ENCODE results near the gene CERK. TPM values are rescaled to one million over a fixed set of nuclear protein-coding genes. Genes with fewer than 3 reads are reported as not detected.

CERK gene
- polyA plus RNA-seq, 1 of the 3 experiments (the other 2 are of a cell fraction): 32.6 TPM

DNA sequence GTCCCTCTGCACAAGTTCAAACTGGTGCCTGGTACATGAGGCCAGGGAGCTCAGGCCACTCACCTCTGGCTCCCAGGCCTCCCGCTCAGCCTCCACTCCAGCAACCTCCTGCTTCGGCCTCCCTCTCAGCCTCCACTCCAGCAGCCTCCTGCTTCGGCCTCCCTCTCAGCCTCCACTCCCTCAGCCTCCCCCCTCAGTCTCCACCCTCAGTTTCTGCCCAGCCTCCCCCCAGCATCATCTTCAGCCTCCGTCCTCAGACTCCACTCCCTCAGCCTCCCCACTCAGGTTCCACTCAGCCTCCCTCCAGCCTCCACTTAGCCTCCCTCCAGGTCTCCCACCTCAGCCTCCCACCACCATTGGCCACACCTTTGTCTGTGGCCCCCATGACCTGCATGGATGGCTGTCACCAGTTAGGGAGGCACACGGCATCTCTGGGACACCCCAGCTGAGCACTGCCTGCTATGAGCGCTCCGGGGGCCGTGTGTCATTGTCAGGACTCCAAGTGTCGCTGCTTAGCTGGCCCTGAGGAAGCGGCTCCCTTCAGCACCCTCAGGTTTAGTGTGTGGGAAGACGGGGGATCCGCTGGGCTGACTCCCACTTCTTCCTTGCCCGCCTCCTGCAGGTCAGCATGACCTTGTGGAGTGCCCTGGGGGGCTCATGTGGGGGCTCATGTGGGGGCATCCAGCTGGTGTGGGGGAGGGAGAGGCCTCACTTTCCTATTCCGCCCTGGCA is 78.8 kb downstream of the CERK start (continued):
- TF ChIP-seq, protein P1, sequence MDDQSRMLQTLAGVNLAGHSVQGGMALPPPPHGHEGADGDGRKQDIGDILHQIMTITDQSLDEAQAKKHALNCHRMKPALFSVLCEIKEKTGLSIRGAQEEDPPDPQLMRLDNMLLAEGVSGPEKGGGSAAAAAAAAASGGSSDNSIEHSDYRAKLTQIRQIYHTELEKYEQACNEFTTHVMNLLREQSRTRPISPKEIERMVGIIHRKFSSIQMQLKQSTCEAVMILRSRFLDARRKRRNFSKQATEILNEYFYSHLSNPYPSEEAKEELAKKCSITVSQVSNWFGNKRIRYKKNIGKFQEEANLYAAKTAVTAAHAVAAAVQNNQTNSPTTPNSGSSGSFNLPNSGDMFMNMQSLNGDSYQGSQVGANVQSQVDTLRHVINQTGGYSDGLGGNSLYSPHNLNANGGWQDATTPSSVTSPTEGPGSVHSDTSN (IDR thresholded peaks at IDR 0.05): no peak
- TF ChIP-seq RCOR1 (IDR thresholded peaks at IDR 0.05; ENCODE audit: low read length): no peak
- TF ChIP-seq JUND (IDR thresholded peaks at IDR 0.05): no peak
- no peak for TF ChIP-seq EZH2phosphoT487 (IDR thresholded peaks at IDR 0.05; ENCODE audit: borderline replicate concordance, low read depth)
- TF ChIP-seq RFX5 (IDR thresholded peaks at IDR 0.05; ENCODE audit: low read length): no peak

DNA sequence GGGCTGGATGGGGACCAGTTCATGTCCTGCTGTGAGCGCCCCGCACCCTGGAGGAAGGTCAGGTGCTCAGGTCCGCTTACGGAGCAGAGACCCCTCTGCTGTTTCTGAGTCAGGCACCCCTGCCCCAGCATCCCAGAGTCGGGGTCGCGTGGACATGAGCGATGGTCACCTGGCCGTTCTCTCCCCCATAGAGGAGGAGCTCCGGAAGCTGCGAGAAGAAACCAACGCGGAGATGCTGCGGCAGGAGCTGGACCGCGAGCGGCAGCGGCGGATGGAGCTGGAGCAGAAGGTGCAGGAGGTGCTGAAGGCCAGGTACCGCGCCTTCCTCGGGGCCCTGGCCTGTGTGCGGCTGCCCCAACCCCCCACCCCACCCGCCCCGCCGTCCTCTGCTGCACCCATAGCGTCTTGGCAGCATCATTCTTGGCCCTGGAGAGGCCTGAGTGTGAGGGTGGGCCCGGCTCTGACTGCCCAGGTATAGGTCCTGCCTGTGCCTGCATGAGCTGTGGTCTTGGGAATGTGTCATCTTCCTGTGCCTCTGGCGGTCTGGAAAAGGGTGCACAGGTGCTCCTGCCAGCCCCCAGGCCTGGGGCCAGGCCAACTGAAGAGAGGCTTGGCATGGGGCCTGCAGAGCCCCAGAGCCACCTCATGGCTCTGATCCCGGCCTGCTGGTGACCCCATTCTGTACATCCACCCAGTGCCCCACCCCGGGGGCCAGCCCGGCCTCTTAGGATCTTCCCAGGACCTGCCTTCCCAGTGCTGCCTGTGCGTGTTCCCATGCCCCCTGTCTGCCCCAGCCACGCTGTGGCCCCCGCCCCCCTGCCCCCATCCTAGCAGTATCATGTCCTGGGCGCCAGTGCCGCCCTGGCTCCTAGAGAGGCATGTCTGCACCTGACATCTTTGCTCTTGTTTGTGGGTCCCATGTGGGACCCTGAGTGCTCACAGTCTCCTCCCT is 79.8 kb downstream of the CERK start:
- no peaks in the 10 kb centered on the region for H3K9me2 ChIP-seq
- WGBS (ENCODE audit: low lambda C conversion rate): 96% methylated on average over 23 of the region's 37 CpGs
- TF ChIP-seq TAF1 (IDR thresholded peaks at IDR 0.05; ENCODE audit: borderline replicate concordance, low read depth, low read length) (no peak), JUND (IDR thresholded peaks at IDR 0.05) (no peak)
- H3K27ac ChIP-seq (ENCODE audit: low read depth in 2 of 2, low read length in 1 of 2): no peak overlapping the region
- H3K27me3 ChIP-seq (ENCODE audit: insufficient read depth): no peaks in the 10 kb centered on the region
- CTCF ChIA-PET: interaction anchor here (1.1 to 4.2 kb wide), 3 partner anchors 14 to 95 kb away, joined by 3 to 20 read pairs (median 3); no protein-coding TSS in a partner anchor
- H3K9me3 ChIP-seq: no peaks in the 10 kb centered on the region
- no peaks in the 10 kb centered on the region for H3K79me2 ChIP-seq (ENCODE audit: insufficient read depth)
- H2AFZ ChIP-seq (ENCODE audit: low read depth): no peak overlapping the region
- no peak for DNase-seq
- no peak overlapping the region for H3K4me3 ChIP-seq (ENCODE audit: low read depth in 2 of 2, low read length in 1 of 2)
- no peak overlapping the region for H3K4me2 ChIP-seq
- peaks cover 0 to 47% of the 10 kb centered on the region in 2 experiments; a peak in 2 of 4 replicates for H3K4me1 ChIP-seq (ENCODE audit: control insufficient read depth in 1 of 2, insufficient read depth in 2 of 2, low read depth in 1 of 2, low read length in 1 of 2)
- no peaks in the 10 kb centered on the region for H3K36me3 ChIP-seq (replicated peaks in 1 of 2; ENCODE audit: control insufficient read depth in 1 of 2, insufficient read depth in 2 of 2, low read length in 1 of 2)
- POLR2A ChIA-PET: no interaction called here
- H3K9ac ChIP-seq: no peak overlapping the region
- H3F3A ChIP-seq (replicated peaks; ENCODE audit: insufficient read depth): no peaks in the 10 kb centered on the region
- peaks cover 5% of the 10 kb centered on the region; the same call in 1 of the 2 replicates for H4K20me1 ChIP-seq (ENCODE audit: insufficient read depth)

DNA sequence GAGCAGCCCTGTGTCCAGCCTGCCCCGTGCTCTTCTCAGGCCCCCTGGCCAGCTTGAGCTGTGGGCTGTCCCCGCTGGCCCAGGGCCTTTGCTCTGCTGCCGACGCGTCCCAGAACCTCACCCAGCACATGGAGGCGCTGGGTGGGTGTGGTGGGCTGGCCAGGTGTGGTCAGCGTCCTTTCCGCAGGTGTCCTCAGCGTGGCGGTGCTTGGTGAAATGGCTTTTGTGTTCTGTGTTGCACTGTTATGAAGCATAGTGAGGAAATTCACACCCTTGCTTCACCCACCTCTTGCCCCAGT is 80.4 kb downstream of the CERK start:
- Histone ChIP-seq H4K20me1 (ENCODE audit: insufficient read depth) (peaks cover 8% of the 10 kb centered on the region; the same call in 1 of the 2 replicates), H2AFZ (ENCODE audit: low read depth) (no peak overlapping the region), H3K27me3 (ENCODE audit: insufficient read depth) (no peaks in the 10 kb centered on the region), H3K9ac (no peak overlapping the region), H3K36me3 (replicated peaks in 1 of 2; ENCODE audit: control insufficient read depth in 1 of 2, insufficient read depth in 2 of 2, low read length in 1 of 2) (no peaks in the 10 kb centered on the region), H3F3A (replicated peaks; ENCODE audit: insufficient read depth) (no peaks in the 10 kb centered on the region), H3K4me3 (ENCODE audit: low read depth in 2 of 2, low read length in 1 of 2) (no peak overlapping the region), H3K27ac (ENCODE audit: low read depth in 2 of 2, low read length in 1 of 2) (no peak overlapping the region), H3K79me2 (ENCODE audit: insufficient read depth) (no peaks in the 10 kb centered on the region), H3K9me2 (no peaks in the 10 kb centered on the region), H3K9me3 (no peaks in the 10 kb centered on the region), H3K4me2 (no peak overlapping the region), H3K4me1 (ENCODE audit: control insufficient read depth in 1 of 2, insufficient read depth in 2 of 2, low read depth in 1 of 2, low read length in 1 of 2) (peaks cover 0 to 40% of the 10 kb centered on the region in 2 experiments; a peak in 2 of 4 replicates)
- WGBS (ENCODE audit: low lambda C conversion rate): 100% methylated on average over 8 of the region's 10 CpGs
- POLR2A ChIA-PET: no interaction called here
- DNase-seq: no peak
- CTCF ChIA-PET: interaction anchor here (4.2 kb wide), 1 partner anchor 94 kb away, joined by 20 read pairs; no protein-coding TSS in a partner anchor
- TF ChIP-seq CHD2 (IDR thresholded peaks at IDR 0.05; ENCODE audit: low read length, partially characterized antibody) (no peak), SMC3 (IDR thresholded peaks at IDR 0.05; ENCODE audit: low read depth, low read length) (no peak), CTCF (IDR thresholded peaks at IDR 0.05) (no peak), FOXJ3 (CRISPR knock-in tag; IDR thresholded peaks at IDR 0.05) (no peak), MXI1 (IDR thresholded peaks at IDR 0.05; ENCODE audit: low read depth, low read length) (no peak), FOSL2 (IDR thresholded peaks at IDR 0.05; ENCODE audit: borderline replicate concordance, low read depth) (no peak), RXRA (IDR thresholded peaks at IDR 0.05; ENCODE audit: borderline replicate concordance, low read depth) (no peak), TCF12 (IDR thresholded peaks at IDR 0.05) (no peak), RFX5 (IDR thresholded peaks at IDR 0.05; ENCODE audit: low read length) (no peak)
- TF ChIP-seq, protein P2, sequence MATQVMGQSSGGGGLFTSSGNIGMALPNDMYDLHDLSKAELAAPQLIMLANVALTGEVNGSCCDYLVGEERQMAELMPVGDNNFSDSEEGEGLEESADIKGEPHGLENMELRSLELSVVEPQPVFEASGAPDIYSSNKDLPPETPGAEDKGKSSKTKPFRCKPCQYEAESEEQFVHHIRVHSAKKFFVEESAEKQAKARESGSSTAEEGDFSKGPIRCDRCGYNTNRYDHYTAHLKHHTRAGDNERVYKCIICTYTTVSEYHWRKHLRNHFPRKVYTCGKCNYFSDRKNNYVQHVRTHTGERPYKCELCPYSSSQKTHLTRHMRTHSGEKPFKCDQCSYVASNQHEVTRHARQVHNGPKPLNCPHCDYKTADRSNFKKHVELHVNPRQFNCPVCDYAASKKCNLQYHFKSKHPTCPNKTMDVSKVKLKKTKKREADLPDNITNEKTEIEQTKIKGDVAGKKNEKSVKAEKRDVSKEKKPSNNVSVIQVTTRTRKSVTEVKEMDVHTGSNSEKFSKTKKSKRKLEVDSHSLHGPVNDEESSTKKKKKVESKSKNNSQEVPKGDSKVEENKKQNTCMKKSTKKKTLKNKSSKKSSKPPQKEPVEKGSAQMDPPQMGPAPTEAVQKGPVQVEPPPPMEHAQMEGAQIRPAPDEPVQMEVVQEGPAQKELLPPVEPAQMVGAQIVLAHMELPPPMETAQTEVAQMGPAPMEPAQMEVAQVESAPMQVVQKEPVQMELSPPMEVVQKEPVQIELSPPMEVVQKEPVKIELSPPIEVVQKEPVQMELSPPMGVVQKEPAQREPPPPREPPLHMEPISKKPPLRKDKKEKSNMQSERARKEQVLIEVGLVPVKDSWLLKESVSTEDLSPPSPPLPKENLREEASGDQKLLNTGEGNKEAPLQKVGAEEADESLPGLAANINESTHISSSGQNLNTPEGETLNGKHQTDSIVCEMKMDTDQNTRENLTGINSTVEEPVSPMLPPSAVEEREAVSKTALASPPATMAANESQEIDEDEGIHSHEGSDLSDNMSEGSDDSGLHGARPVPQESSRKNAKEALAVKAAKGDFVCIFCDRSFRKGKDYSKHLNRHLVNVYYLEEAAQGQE (IDR thresholded peaks at IDR 0.05; ENCODE audit: low read depth, low read length): no peak
